B cell (primary cell): Measurements from ENCODE around the gene PTPRN2. TPM values are rescaled to one million over a fixed set of nuclear protein-coding genes. Genes with fewer than 3 reads are reported as not detected.

Experiments
- ATAC-seq: fragments of 200-7000 bp; cut with Tn5 transposase; one replicate; pipeline ENCODE4 v1.10.0; 2021; ENCODE audit warnings: low read depth, mild to moderate bottlenecking, moderate number of reproducible peaks, moderate library complexity
- CTCF ChIA-PET: fragments of 350-600 bp; sonication (Branson Sonifier 250); formaldehyde crosslinking; loops from one replicate; lab custom pipeline; 2021; ENCODE audit warnings: antibody characterized with exemption, inconsistent platforms; lab: Charles Lee
- POLR2A ChIA-PET: fragments of 350-600 bp; sonication (Branson Sonifier 250); formaldehyde crosslinking; loops from one replicate; lab custom pipeline; 2021; ENCODE audit warnings: antibody characterized with exemption; lab: Charles Lee
- DNase-seq: peaks from one replicate; pipeline ENCODE4 v3.0.0; 2013
- H2AFZ ChIP-seq: 2 replicates; pipeline ENCODE4 v1.6.1; 2012; ENCODE audit warnings: mild to moderate bottlenecking, low read depth, low read length; ENCODE audit not compliant: insufficient read depth, poor library complexity, severe bottlenecking
- H3K27ac ChIP-seq, 2 donors: 1 replicate in 1 of 2; 2 replicates in 1 of 2; pipeline ENCODE4 v1.5.1; 2012 to 2013; ENCODE audit warnings: low read length in 2 of 2, mild to moderate bottlenecking in 2 of 2, moderate library complexity in 1 of 2
- H3K27me3 ChIP-seq, 4 experiments: fragments of 200-600 bp in 1 of 4; sonication (generic) in 1 of 4; replicated peaks in 1 of 4; 1 replicate in 2 of 4; 2 replicates in 2 of 4; pipeline versions ENCODE4 v1.6.1 to v1.7.0; 2013 to 2016; ENCODE audit warnings: low read length in 3 of 4, mild to moderate bottlenecking in 2 of 4, mixed read lengths in 1 of 4, moderate library complexity in 1 of 4; ENCODE audit not compliant: insufficient read depth in 4 of 4, control insufficient read depth in 3 of 4; ENCODE audit errors: control extremely low read depth in 1 of 4
- H3K36me3 ChIP-seq, 2 experiments: replicated peaks in 1 of 2; 1 replicate in 1 of 2; 2 replicates in 1 of 2; pipeline versions ENCODE4 v1.6.1 to v1.7.1; 2013; ENCODE audit warnings: low read length in 1 of 2; ENCODE audit not compliant: insufficient read depth in 2 of 2, control insufficient read depth in 1 of 2; ENCODE audit errors: control extremely low read depth in 1 of 2, extremely low read depth in 1 of 2
- H3K4me1 ChIP-seq, 2 donors: fragments of 200-600 bp in 1 of 2; sonication (generic) in 1 of 2; 1 replicate in 1 of 2; 2 replicates in 1 of 2; pipeline versions ENCODE4 v1.5.1 to v1.6.1; 2013 to 2017; ENCODE audit warnings: low read length in 2 of 2; ENCODE audit not compliant: control insufficient read depth in 2 of 2, insufficient read depth in 2 of 2
- H3K4me2 ChIP-seq: replicated peaks from 2 replicates; pipeline ENCODE3; 2012; ENCODE audit warnings: mild to moderate bottlenecking, low read depth, low read length; ENCODE audit not compliant: poor library complexity, severe bottlenecking
- H3K4me3 ChIP-seq, 5 experiments: fragments of 200-600 bp in 1 of 5; sonication (generic) in 1 of 5; 1 replicate in 3 of 5; 2 replicates in 2 of 5; pipeline versions ENCODE4 v1.5.1 to v1.7.0; 2011 to 2016; ENCODE audit warnings: low read length in 4 of 5, mild to moderate bottlenecking in 4 of 5, low read depth in 2 of 5, control low read depth in 1 of 5, moderate library complexity in 1 of 5; ENCODE audit not compliant: insufficient read depth in 1 of 5; ENCODE audit errors: control extremely low read depth in 1 of 5, extremely low read depth in 1 of 5
- H3K79me2 ChIP-seq: fragments of 200-600 bp; sonication (generic); one replicate; pipeline ENCODE4 v1.6.0; 2016; ENCODE audit warnings: low read length; ENCODE audit not compliant: control insufficient read depth, insufficient read depth
- H3K9ac ChIP-seq: fragments of 200-600 bp; sonication (generic); 2 replicates; pipeline ENCODE4 v1.6.1; 2017; ENCODE audit warnings: mild to moderate bottlenecking, low read length, moderate library complexity
- H3K9me3 ChIP-seq, 3 donors: one replicate each; pipeline versions ENCODE4 v1.6.1 to v1.7.1; 2013; ENCODE audit warnings: low read length in 2 of 3; ENCODE audit not compliant: control insufficient read depth in 2 of 3, insufficient read depth in 1 of 3; ENCODE audit errors: control extremely low read depth in 1 of 3
- H4K20me1 ChIP-seq: 2 replicates; pipeline ENCODE4 v1.6.0; 2012; ENCODE audit warnings: mild to moderate bottlenecking, low read length; ENCODE audit not compliant: insufficient read depth, control insufficient read depth, poor library complexity, severe bottlenecking
- H3K27ac Mint-ChIP-seq: one replicate; pipeline ENCODE4 v1.8.0; 2021; ENCODE audit warnings: mixed read lengths
- H3K27me3 Mint-ChIP-seq: one replicate; pipeline ENCODE4 v1.8.0; 2021; ENCODE audit warnings: mixed read lengths
- H3K4me1 Mint-ChIP-seq: one replicate; pipeline ENCODE4 v1.8.0; 2021; ENCODE audit warnings: mixed read lengths
- H3K4me3 Mint-ChIP-seq: one replicate; pipeline ENCODE4 v1.8.0; 2021; ENCODE audit warnings: mixed read lengths
- H3K9me3 Mint-ChIP-seq: one replicate; pipeline ENCODE4 v1.8.0; 2022; ENCODE audit warnings: mixed read lengths; ENCODE audit not compliant: insufficient read depth
- EZH2 ChIP-seq: IDR thresholded peaks from 2 replicates; pipeline ENCODE4 v1.6.1; 2012; ENCODE audit warnings: borderline replicate concordance, low read depth, mild to moderate bottlenecking, moderate library complexity, low read length; ENCODE audit not compliant: insufficient read depth, poor library complexity, severe bottlenecking
- WGBS: methylation state at CpG from one replicate; pipeline ENCODE4 v1.1.5; 2013; ENCODE audit warnings: missing lambda C conversion rate; ENCODE audit not compliant: insufficient coverage; 5-methylcytosine and 5-hydroxymethylcytosine counted together
- intact Hi-C: fragments of 100-400 bp; cut with micrococcal nuclease; formaldehyde crosslinking; loops from one replicate; pipeline ENCODE4 v1.10.0; 2022
- polyA plus RNA-seq: library from polyadenylated mRNA; depleted of rRNA; stranded (reverse); fragments of >200 nt; gene quantifications from 2 replicates; pipeline ENCODE4 v1.2.3, GENCODE V29; 2012
- total RNA-seq, 2 donors: library from RNA; stranded (reverse); fragments of 120-200 nt in 1 of 2; gene quantifications; 1 replicate in 1 of 2; 2 replicates in 1 of 2; pipeline versions ENCODE4 v1.2.3 to v1.2.4, GENCODE V29; 2013 to 2022
- TF ChIP-seq, protein P1 (sequence below): fragments of 200-600 bp; IDR thresholded peaks from one replicate; pipeline ENCODE4 v1.8.0; 2022; ENCODE audit warnings: antibody characterized with exemption, mild to moderate bottlenecking

PTPRN2 gene
- total and polyA plus RNA-seq, 2 donors (not counting 1 experiment from before 2014, with no cell fraction given) = 2.0 to 5.0 TPM

DNA sequence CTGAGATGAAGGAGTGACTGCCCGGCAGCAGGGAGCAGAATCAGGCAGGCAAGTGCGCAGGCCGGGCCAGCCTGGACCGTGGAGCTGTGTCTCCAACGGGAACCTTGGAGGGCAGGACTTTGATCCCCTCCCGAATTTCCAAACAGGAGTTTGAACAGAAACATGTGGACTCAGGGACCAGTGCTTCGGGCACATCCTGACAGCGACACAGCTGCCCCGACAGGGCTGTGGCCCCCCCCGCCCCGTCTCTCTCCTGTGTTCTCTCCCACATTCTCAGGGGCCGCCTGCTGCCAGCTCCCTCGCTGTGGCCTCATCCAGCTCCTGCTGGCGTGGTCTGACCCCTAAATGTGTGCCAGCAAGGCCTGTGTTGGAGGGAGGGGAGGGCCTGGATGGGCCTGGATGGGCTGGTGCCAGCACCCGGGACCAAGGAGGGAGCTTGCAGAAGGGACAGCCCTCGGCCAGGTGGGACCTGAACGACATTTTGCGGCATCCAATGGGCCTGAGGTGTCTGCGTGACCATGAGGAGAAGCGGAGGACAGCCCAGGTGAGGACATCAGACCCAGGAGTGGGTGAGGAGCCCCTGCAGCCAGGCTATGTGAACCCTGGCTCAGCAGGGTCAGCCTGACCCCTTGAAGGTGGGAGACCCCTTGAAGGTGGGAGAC lies 1027.9 kb downstream of the PTPRN2 start:
- Histone ChIP-seq H3K27ac (no peak overlapping the region), H3K9me3 (peaks cover 0 to 26% (median 0%) of the 10 kb centered on the region in 3 donors), H3K79me2 (peaks cover 5% of the 10 kb centered on the region), H2AFZ (no peak overlapping the region), H3K36me3 (no peaks in the 10 kb centered on the region), H4K20me1 (peaks cover under 1% of the 10 kb centered on the region), H3K27me3 (no peaks in the 10 kb centered on the region), H3K4me3 (no peak overlapping the region), H3K4me2 (no peak overlapping the region), H3K9ac (no peak overlapping the region), H3K4me1 (no peaks in the 10 kb centered on the region)
- Mint-ChIP-seq H3K9me3 (no peaks in the 10 kb centered on the region), H3K27ac (no peak overlapping the region), H3K4me1 (peaks cover 3% of the 10 kb centered on the region), H3K4me3 (no peak overlapping the region), H3K27me3 (no peaks in the 10 kb centered on the region)
- TF ChIP-seq, protein P1, sequence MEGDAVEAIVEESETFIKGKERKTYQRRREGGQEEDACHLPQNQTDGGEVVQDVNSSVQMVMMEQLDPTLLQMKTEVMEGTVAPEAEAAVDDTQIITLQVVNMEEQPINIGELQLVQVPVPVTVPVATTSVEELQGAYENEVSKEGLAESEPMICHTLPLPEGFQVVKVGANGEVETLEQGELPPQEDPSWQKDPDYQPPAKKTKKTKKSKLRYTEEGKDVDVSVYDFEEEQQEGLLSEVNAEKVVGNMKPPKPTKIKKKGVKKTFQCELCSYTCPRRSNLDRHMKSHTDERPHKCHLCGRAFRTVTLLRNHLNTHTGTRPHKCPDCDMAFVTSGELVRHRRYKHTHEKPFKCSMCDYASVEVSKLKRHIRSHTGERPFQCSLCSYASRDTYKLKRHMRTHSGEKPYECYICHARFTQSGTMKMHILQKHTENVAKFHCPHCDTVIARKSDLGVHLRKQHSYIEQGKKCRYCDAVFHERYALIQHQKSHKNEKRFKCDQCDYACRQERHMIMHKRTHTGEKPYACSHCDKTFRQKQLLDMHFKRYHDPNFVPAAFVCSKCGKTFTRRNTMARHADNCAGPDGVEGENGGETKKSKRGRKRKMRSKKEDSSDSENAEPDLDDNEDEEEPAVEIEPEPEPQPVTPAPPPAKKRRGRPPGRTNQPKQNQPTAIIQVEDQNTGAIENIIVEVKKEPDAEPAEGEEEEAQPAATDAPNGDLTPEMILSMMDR = no peak
- TF ChIP-seq EZH2 = no peak
- intact Hi-C loops = no loop called here
- POLR2A ChIA-PET = no interaction called here
- CTCF ChIA-PET = no interaction called here
- ATAC-seq (no peak), DNase-seq (no peak)
- WGBS = 94% methylated on average over 16 of the region's 20 CpGs

- Histone ChIP-seq H3K4me1 (no peaks in the 10 kb centered on the region), H3K27me3 (no peaks in the 10 kb centered on the region), H3K36me3 (no peaks in the 10 kb centered on the region), H3K4me3 (no peak overlapping the region), H4K20me1 (no peaks in the 10 kb centered on the region), H3K4me2 (no peak overlapping the region), H3K27ac (no peak overlapping the region), H2AFZ (no peak overlapping the region), H3K9ac (no peak overlapping the region), H3K79me2 (peaks cover 5% of the 10 kb centered on the region), H3K9me3 (peaks cover 0 to 26% (median 0%) of the 10 kb centered on the region in 3 donors)
- no peaks in the 10 kb centered on the region for H3K27me3 Mint-ChIP-seq
- intact Hi-C loops = no loop called here
- ATAC-seq = no peak
- 93% methylated on average over 27 of the region's 27 CpGs for WGBS
- no peaks in the 10 kb centered on the region for H3K9me3 Mint-ChIP-seq
- ChIA-PET CTCF (no interaction called here), POLR2A (no interaction called here)
- TF ChIP-seq EZH2 = no peak
- TF ChIP-seq, protein P1 = no peak
- H3K4me1 Mint-ChIP-seq = no peaks in the 10 kb centered on the region
- H3K4me3 Mint-ChIP-seq = no peak overlapping the region
- DNase-seq = no peak
- H3K27ac Mint-ChIP-seq = no peak overlapping the region
Measured at GRCh38 chr7:157558875-157559595, 1028.6 kb downstream of the PTPRN2 start.
